Stimulated activated naive CD4-positive, alpha-beta T cell (primary cell): ENCODE results near the gene TTLL10.
"Not testable (repeated sequence)": the region's sequence is repeated elsewhere in the genome, so short reads cannot be mapped to it uniquely, and the experiment has no call there.

Experiments
- DNase-seq, 6 experiments: peaks; one replicate each; lab custom pipeline; 2025; lab: John Stamatoyannopoulos, UW

TTLL10 gene

DNA sequence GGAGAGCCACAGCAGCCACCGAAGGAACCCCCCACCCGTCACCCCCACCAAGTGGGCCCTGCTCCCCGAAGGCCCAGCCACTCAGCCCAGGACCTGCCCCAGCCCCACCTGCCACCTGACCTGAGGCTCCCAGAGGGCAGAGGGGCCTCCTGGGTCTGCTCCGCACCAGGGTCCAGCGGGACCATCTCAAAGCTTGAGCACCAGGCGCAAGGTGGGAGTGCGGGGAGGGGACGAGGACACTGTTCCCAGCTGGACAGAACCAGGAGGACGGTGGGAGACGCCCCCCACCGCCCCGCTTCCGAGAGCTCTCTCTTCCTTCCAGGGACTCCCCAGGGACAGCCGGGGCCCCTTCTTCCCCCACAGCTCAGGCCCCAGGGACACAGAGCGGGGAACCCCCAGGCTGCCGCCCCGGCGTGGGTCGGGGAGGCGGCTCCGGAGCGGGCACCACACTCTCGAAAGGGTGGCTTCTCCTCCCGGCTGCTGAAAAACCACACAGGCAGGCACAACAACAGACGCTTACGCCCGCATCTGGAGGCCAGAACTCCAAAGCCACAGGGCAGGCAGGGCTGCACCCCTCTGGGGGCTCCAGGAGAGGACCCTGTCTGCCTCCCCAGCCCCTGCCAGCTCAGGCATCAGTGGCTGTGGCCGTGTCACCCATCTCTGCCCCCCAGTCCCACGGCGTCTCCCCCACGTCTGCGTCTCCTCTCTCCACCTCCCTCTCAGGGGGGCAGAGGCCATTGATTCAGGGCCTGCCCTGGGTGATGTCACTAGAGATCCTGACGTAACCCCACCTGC lies 1.9 kb upstream of the TTLL10 start:
- DNase-seq: no peak

GRCh38 chr1:1173061-1173792 lies 453 bp upstream of the TTLL10 start:
- DNase-seq: no peak

DNA sequence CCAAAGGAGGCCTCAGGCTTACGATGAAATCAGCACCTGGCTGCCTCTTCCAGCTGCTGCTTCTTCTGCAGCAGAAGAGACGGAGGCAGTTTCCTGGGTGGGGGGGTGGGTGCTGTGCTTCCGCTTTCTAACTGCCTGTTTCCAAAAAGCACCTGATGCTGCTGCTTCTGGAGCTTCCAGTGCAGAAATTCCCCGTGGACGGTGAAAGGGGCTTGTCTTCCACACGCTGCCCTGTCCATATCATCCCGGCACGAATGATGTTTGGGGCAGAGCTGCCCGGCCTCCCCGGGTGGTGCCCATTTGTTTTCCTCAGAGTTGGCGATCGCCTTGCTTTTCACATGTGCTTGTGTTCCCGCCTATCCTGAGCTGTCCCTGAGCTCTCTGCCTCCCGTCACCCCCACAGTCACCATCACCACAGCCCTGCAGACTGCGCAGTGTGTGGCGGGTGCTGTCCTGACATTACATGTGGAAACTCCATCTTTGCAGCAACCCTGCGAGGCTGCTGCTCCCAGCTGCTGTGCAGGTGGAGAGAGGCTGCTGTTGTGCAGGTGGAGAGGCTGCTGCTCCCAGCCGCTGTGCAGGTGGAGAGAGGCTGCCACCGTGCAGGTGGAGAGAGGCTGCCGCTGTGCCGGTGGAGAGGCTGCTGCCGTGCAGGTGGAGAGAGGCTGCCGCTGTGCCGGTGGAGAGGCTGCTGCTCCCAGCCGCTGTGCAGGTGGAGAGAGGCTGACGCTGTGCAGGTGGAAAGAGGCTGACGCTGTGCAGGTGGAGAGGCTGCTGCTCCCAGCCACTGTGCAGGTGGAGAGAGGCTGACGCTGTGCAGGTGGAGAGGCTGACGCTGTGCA lies 1.8 kb downstream of the TTLL10 start:
- no peak for DNase-seq

GRCh38 chr1:1176063-1176761 lies 2.5 kb downstream of the TTLL10 start:
- DNase-seq: not testable (repeated sequence)

- no peak for DNase-seq
Observed at GRCh38 chr1:1176931-1177330, 3.3 kb downstream of the TTLL10 start.

GRCh38 chr1:1177452-1178206 lies 3.9 kb downstream of the TTLL10 start:
- DNase-seq: no peak

- no peak for DNase-seq
Observed at GRCh38 chr1:1178794-1179331, 5.2 kb downstream of the TTLL10 start.

DNA sequence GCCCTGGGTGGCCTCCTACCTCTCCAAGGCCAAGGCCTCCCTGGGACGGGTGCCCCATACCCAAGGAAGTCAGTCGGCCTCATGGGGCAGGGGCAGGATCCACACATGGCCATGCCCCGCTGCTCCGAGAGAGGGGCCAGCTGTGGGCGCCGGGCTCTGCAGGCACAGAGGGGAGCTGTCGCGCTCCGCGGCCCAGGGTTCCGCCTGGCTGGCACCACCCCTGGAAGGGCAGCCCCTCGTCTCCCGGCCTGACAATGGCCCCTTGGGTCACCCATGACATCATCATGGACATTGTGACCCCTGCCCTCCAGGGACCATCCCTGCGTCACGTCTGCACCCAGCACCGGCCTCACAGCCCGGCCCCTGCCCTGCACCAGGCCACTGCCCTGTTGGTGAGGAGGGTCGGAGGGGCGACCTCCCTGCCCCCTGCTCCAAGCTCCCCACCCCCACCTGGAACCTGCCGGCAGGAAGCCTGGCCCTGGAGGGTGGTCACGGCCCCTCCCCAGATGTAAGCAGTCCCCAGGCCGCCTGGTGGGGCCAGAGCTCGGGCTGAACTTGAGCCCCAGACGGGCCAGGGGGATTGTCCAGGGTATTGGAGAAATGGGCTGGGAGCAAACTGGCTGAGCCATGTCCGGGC lies 5.8 kb downstream of the TTLL10 start:
- DNase-seq: no peak

GRCh38 chr1:1179983-1180861 lies 6.5 kb downstream of the TTLL10 start:
- DNase-seq: no peak

DNA sequence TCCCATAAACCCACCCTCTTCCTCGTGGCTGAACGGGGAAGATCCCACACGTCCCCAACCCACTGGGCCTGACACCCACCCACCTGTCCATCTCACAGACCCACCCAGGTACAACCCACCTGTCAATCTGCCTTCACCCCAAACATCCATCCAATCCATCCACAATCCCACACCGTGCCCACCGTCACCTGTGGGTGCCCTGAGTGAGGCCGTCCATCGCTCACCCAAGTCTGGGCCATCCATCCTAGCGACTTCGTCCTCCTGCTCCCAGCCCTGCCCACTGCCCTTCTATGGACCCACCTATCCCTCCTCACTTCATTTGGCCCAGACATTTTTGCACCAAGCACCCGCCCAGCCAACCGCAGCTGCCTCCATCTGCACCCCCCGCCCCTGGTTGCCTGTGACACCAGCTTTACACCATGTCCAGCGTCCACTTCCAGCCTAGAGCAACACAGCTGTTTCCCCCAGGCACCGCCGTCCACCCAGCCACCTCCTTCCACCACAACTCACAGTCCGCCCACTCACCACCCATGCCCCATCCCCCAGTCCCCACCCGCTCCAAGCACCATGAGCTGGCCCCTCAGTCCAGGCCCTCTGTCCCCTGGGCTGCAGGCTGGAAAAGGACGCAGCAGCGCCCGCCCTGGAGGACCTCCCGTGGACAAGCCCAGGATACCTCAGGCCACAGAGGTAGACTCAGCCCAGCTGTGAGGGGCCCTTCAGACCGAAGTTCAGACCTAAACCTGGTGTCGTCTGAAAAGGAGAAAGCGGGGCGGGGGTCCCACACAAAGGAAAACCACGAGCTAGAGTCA lies 7.7 kb downstream of the TTLL10 start:
- no peak for DNase-seq

GRCh38 chr1:1181938-1182410 lies 8.3 kb downstream of the TTLL10 start:
- no peak for DNase-seq

GRCh38 chr1:1182491-1183220 lies 9.0 kb downstream of the TTLL10 start:
- DNase-seq: no peak

GRCh38 chr1:1183221-1183747 lies 9.6 kb downstream of the TTLL10 start:
- DNase-seq: no peak

DNA sequence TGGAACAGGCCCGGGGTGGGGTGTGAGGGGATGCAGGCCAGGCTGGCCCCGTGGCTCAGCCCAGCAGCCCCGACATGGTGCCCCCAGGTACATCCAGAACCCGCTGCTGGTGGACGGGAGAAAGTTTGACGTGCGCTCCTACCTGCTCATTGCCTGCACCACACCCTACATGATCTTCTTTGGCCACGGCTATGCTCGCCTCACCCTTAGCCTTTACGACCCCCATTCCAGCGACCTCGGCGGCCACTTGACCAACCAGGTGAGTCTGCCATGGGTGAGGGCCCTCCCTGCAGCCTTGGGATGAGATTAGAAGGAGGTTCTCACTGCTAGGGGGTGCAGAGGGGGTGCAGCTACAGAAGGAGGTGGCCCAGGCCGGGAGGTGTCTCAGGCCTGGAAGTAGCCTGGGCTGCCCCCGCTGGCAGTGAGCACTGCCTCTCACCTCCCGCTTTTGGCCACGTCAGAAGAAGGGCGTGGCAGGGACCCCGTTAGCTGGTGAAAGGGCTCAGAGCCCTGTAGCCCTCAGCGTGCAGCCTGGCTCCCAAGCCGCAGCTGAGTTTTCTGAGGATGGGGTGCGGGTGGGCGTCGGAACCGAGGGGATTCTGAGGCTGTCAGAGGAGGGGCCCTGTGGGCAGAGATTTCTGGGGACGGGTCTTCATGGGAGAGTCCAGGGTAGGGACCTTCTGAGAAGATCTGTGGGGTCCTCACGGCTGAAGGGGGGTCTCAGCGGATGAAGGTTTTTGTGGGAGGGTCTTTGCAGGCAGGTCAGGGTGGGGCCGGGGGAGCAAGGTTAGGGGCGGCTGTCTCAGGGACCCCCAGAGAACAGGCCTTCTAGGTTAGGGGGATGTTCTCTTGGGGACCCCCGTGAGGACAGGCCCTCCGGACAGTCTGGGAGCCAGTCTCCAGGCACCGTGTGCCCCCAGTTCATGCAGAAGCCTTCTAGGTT lies 10.4 kb downstream of the TTLL10 start:
- no peak for DNase-seq

DNA sequence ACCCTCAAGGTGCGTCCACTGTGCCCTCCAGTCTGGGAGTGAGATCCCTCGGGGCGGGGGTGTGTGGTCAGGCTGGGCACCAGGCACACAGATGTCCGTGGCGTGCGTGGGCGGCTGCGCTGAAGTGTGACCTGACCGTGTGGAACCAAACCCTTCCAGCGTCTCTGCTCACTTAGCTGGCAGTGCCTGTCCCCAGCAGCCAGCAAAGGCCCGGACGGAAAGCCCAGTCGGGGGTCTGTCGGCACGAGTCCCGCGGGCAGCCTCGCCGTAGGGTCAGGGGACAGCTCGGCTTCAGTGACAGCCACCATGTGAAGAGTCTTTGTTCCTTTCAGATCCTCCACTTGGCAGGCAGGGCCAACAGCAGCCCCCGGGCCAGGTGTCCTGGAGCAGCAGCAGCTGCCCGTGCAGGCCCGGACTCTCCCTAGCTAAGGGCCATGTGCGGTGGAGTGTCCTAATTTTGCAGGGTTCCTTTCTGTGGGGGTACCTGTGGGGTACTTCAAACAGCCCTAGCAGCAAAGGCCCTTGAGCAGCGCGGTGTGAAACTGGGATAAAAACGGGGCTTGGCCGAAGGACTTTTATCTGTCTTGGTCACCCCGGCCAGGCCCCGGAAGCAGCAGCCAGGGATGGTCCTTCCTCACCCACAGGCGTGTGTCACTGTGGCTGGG lies 11.6 kb downstream of the TTLL10 start:
- DNase-seq: no peak

DNA sequence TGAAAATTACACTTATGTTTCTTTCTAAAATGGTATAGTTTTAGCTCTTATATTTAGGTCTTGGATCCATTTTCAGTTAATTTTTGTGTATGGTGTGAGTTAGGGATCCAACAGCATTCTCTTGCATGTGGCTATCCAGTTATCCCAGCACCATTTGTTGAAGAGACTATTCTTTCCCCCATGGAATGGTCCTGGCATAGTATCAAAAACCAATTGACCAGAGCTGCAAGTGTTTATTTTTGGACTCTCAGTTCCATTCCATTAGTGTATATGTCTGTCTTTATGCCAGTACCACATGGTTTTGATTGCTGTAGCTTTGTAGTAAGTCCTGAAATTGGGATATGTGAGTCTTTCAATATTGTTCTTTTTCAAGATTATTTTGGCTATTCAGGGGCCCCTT lies 14.3 kb downstream of the TTLL10 start:
- DNase-seq: no peak
